GM23248 (cell line): ENCODE results near the gene HSD3B1.

ENCODE experiments used
- EZH2 ChIP-seq: fragments of 200-600 bp; sonication (generic); IDR thresholded peaks from 2 replicates; pipeline ENCODE4 v1.6.1; 2018; ENCODE audit warnings: antibody characterized with exemption, mild to moderate bottlenecking; ENCODE audit not compliant: insufficient read depth, poor library complexity, severe bottlenecking
- EZH2phosphoT487 ChIP-seq: fragments of 200-600 bp; sonication (generic); IDR thresholded peaks from 2 replicates; pipeline ENCODE4 v1.6.1; 2018; ENCODE audit warnings: antibody characterized with exemption, moderate library complexity, mild to moderate bottlenecking, low read depth; ENCODE audit not compliant: insufficient read depth

DNA sequence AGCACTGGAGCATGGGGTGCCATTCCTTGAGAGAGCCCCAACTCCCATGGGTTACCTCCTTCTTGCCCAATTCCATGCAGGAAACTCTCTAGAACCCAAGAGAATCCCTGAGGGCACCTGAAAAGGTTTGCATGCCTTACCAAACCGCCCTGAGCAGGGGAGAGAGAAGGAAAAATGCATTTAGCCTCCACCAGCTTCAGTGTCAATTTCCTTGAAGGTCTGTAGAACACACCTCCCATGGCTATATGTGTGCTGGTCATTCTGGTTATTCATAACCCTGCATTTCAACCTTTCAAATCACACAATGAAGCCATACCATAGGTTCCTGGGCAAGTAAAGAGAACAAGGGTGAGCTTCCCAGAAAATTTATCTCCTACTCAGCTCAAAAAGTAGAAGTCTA, 39.6 kb downstream of the HSD3B1 start:
- TF ChIP-seq EZH2 (no peak), EZH2phosphoT487 (no peak)
